ENCODE results near the gene PRSS56. TPM values are rescaled to one million over a fixed set of nuclear protein-coding genes. Genes with fewer than 3 reads are reported as not detected.
"Not testable (repeated sequence)": the region's sequence is repeated elsewhere in the genome, so short reads cannot be mapped to it uniquely, and the experiment has no call there.

The PRSS56 gene
- total RNA-seq, 1 donor from 2014 or later, result 0.15 TPM

DNA sequence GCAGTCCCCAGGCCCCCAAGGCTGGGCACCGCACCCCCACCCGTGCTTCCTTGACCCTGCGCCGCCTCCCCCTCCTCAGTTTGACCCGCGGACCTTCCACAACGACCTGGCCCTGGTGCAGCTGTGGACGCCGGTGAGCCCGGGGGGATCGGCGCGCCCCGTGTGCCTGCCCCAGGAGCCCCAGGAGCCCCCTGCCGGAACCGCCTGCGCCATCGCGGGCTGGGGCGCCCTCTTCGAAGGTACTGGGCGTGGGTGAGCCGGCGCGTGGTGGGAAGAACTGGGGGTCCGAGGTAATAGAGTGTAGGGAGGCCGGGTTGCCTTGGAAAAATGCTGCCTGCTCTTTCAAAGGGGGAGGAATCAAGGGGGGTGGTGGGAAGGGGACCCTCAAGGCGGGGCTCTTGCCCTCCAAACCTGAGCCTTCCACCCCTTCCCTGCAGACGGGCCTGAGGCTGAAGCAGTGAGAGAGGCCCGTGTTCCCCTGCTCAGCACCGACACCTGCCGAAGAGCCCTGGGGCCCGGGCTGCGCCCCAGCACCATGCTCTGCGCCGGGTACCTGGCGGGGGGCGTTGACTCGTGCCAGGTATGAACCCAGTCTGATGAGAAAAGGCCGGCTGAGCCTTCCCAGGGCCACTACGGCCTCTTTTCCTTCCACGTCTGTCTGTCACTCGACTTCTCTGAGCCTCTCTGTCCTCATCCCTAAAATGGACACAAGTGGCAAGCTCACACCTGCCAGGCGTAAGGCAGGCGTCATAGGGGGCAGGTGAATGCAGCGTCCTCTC, 2.6 kb downstream of the PRSS56 start:
- DNase-seq (no peak), ATAC-seq (no peak)
- intact Hi-C loops (cut with micrococcal nuclease), result no loop called here

DNA sequence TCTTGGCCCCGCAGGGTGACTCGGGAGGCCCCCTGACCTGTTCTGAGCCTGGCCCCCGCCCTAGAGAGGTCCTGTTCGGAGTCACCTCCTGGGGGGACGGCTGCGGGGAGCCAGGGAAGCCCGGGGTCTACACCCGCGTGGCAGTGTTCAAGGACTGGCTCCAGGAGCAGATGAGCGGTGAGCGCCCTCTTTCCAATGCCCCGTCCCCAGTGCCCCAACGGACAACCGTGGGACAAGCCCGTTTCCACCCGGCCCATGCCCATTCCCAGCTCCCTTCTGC, 3.2 kb downstream of the PRSS56 start:
- intact Hi-C loops (cut with micrococcal nuclease), result no loop called here
- DNase-seq, result no peak
- no peak for ATAC-seq

DNA sequence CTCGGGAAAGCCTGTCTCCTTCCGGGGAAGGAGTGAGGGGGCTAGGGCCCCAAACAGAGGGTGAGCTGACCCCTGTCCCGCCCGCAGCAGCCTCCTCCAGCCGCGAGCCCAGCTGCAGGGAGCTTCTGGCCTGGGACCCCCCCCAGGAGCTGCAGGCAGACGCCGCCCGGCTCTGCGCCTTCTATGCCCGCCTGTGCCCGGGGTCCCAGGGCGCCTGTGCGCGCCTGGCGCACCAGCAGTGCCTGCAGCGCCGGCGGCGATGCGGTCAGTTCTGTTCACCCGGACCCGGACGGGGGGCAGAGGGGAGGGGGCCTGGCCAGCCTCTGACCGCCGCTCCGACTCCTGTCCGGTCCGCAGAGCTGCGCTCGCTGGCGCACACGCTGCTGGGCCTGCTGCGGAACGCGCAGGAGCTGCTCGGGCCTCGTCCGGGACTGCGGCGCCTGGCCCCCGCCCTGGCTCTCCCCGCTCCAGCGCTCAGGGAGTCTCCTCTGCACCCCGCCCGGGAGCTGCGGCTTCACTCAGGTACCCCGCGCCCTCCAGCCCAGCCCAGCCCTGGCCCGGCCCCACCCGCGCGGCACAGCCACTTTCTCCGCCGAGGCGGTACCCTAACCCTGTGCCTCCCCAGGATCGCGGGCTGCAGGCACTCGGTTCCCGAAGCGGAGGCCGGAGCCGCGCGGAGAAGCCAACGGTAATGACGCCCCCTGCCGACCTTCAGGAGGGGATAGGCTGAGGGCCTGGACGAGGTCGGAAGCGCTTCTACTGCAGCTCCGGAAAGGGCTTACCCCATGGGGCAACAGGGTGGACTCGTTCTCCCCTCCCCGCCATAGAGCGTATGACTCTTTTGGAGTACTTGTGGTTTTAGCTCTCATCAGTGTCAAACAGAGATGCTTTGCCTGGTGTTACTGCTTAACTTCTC, 3.8 kb downstream of the PRSS56 start:
- ATAC-seq (peak; percentile 60), DNase-seq (peak; percentile 57)
- intact Hi-C loops (cut with micrococcal nuclease), result no loop called here

DNA sequence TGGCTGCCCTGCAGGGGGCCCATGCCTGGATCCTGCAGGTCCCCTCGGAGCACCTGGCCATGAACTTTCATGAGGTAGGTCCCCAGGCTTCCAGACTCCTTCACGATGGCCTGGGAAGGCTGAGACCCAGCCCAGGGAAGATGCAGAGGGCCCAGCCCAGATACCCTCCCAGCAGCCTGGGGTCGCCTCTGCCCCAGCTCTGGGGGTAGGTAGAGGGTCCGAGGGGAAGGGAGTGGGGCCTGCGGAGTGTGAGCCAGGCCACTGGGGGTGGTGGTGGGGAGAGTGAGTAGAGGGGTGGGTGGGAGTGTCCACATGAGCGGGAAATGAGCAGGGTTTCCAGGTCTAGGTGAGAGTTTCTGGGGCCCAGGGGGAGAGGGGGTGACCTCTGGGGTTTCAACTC, 4.6 kb downstream of the PRSS56 start:
- intact Hi-C loops (cut with micrococcal nuclease), result no loop called here
- no peak for DNase-seq
- ATAC-seq, result no peak

DNA sequence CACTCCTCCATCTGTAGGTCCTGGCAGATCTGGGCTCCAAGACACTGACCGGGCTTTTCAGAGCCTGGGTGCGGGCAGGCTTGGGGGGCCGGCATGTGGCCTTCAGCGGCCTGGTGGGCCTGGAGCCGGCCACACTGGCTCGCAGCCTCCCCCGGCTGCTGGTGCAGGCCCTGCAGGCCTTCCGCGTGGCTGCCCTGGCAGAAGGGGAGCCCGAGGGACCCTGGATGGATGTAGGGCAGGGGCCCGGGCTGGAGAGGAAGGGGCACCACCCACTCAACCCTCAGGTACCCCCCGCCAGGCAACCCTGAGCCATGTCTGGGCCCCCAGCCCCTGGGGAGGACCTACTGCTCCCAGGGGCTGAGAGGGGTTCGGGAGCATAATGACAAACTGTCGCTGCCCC, 5.0 kb downstream of the PRSS56 start:
- ATAC-seq (no peak), DNase-seq (no peak)
- intact Hi-C loops (cut with micrococcal nuclease), result no loop called here

DNA sequence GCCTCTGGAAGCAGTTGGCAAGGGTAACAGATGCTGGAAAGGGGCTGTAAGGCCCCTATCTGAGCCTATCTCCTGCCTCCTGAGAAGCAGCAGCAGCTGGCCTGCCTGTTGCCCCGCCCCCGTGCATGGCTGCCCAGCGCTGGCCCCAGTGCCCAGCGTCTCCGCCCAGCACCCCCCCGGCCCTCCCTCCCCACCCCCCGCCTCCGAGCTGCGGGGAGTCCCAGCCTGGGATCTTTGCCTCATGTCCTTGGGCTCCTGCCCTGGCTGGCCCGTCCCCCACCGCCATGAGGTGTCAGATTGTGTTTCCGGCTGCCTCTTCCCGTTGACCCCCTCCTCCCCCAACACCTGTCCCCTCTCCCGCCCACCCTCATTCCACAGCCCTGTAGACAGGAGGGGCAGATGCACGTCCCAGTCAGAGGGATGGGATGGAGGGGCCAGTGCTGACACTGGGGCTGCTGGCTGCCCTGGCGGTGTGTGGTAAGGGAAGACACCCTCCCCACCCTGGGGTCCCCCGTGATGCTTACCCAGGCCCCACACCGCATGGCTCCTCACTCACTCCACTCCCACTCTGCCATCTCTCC, 5.7 kb downstream of the PRSS56 start, which contains the start of gene CHRND:
Gene CHRND (plus strand): TSS at position 370 of the 581 bp plus-strand sequence. CDS start 56 bp downstream, at position 426.
- intact Hi-C loops (cut with micrococcal nuclease), result no loop called here

DNA sequence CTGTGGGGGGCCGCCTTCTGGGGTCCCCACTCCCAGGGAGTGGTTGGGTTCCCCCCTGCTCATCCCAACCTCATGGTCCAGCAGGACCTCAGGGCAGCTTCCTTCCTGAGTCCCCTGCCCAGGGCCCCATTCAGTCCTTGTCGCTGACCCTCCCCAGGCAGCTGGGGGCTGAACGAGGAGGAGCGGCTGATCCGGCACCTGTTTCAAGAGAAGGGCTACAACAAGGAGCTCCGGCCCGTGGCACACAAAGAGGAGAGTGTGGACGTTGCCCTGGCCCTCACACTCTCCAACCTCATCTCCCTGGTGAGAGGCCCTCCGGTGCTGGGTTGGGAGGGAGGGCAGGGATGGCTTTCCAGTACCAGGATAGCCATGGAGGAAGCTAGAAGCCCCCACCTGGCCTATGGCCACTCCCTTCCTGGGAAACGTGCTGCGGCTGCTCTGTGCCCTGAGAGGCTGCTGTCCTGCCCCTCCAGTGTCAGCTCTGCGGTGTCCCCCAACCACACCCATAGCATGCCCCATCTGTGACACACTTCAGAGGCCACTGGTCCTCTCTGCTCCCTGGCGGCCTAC, 6.3 kb downstream of the PRSS56 start:
- intact Hi-C loops (cut with micrococcal nuclease), result no loop called here
- DNase-seq (no peak), ATAC-seq (no peak)

More for the DNA sequence above, 5.7 kb downstream of the PRSS56 start, which contains the start of gene CHRND:
- DNase-seq (peak; percentile 65), ATAC-seq (peak; percentile 61)

DNA sequence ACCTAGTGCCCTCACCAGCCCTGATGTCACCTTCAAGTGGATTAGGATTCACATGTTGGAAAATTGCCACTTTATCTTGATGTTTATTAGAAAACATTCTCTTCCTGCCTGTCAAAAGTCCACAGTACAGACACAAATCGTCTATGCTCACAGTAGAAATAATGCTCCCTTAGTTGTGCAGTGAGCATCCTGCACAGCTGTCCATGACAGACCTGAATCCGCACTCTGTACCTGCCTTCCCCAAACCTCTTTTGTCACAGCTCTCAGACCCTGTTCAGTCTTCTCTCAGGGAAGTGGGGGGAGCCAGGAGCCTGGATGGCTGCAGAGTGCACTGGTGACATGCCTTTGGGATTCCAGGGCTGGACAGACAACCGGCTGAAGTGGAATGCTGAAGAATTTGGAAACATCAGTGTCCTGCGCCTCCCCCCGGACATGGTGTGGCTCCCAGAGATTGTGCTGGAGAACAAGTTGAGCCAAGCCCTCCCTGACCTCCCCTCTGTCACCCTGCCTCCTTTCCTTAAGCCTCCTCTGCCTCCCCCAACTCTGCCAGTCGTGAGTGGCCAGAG, 7.8 kb downstream of the PRSS56 start:
- ATAC-seq (no peak), DNase-seq (peak; percentile 10)
- intact Hi-C loops (cut with micrococcal nuclease), result no loop called here

DNA sequence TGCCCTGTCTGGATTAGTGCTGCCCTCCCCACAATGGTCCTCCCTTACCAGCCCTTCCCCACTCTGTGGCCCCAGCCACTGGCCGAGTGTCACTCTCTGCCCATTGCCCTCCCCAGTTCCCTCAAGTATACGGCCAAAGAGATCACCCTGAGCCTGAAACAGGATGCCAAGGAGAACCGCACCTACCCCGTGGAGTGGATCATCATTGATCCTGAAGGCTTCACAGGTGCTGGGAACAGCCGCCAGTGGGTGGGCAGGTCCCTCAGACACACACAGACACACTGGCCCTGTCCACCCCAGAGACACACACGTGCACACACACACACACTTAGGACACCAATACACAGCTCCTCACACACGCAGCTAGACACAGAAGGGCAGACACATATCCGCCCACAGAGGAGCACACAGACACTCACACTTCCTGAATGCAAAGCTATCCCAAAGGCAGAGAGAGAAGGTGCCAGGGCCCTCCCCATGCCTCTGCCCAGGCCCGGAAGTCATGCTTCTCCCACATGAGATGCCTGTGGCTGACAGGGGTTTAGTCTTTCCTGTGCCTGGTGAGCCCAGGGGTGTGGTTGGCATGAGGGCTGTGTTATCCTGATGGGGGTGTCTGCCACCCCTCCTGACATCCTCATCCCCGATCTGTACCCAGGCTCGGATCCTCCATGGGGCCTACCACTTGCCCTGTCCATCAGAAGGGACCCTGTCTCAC, 8.7 kb downstream of the PRSS56 start:
- intact Hi-C loops (cut with micrococcal nuclease), result no loop called here
- DNase-seq (peak; percentile 18), ATAC-seq (no peak)

DNA sequence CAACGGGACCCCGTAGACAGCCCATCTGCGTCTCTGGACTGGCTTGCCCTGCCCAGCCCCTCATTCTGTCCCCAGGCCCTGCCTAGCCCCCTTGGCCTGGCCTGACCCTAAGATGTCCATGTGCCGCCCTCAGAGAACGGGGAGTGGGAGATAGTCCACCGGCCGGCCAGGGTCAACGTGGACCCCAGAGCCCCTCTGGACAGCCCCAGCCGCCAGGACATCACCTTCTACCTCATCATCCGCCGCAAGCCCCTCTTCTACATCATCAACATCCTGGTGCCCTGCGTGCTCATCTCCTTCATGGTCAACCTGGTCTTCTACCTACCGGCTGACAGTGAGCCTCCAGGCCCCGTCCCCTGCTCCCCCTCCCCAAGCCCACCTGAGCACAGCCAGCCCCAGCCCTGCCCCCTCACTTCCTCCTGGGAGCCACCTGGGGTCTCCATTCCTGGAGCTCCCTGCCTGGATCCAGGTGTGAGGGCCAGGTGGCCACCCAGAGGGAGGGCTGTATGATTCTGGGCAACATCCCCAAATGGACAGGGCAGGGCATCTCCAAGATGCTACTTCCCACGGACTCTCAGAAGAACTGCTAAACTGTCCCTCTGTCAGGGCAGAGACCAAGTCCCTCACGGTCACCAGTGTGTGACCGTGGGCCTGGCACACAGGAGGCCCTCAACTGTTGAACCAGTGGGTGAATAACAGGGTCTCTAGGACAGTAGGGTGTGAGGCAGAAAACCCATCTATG, 9.8 kb downstream of the PRSS56 start:
- ATAC-seq, result no peak

DNA sequence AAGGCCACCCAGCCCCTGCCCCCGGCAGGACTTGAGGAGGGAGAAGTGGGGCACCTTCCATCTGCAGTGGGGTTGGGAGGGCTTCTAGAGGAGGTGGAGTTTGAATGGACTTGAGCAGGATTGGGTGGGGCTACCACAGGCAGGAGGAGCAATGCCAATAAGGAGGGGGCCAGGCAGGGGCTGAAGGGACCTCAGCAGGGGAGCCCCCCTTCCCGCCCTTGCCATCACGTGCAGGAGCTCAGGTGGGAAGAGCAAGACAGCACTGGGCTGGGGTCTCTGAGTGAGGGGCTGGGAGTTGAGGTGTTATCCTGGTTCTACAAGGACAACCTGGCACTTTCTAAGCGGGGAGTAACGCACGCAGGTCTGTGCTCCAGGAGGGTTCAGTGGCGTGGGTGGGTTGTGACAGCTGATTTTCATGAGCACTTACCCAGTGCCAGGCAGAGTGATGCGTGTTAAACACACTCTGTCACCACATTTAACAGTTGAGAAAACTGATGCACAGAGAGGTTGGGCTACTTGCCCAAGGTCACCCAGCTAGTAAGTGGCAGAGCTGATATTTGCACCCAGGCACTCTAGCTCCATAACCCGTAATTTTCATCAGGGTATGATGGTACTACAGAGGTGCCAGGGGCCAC, 10.6 kb downstream of the PRSS56 start:
- no peak for ATAC-seq
- DNase-seq, result peak; percentile 6
- intact Hi-C loops (cut with micrococcal nuclease), result no loop called here

More for the DNA sequence above, 9.8 kb downstream of the PRSS56 start:
- peak; percentile 23 for DNase-seq
- intact Hi-C loops (cut with micrococcal nuclease), result no loop called here

DNA sequence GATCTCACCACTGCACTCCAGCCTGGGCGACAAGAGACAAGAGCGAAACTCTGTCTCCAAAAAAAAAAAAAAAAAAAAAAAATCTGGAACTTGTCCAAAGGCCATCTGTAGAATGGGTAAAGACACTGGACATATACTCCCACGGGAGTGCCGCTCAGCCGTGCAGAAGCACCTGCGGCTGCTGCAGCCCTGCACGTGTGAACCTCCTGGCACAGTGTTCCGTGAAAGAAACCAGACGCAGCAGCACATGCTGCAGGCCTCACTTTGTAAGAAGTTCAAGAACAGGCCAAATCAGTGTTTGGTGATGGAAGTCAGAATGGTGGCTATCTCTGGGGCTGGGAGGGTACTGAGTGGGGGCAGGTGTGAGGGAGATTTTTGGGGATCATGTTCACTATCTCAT, 12.2 kb downstream of the PRSS56 start:
- peak; percentile 81 for ATAC-seq
- intact Hi-C loops (cut with micrococcal nuclease), result no loop called here

DNA sequence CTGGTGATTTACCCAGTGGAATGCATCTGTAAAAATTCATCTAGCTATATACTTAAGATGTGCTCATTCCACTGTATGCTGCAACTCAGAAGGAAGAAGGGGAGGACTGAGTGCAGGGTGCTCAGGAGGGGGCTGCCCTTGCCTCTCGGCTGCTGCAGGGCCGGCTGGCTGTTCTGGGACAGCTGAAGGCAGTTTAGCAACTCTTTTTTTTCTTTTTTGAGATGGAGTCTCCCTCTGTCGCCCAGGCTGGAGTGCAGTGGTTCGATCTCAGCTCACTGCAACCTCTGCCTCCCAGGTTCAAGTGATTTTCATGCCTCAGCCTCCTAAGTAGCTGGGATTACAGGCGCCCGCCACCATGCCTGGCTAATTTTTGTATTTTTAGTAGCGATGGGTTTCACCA, 12.6 kb downstream of the PRSS56 start:
- intact Hi-C loops (cut with micrococcal nuclease), result not testable (repeated sequence)
- ATAC-seq, result peak; percentile 6
- peak; percentile 14 for DNase-seq

More for the DNA sequence above, 12.2 kb downstream of the PRSS56 start:
- DNase-seq, result peak; percentile 65

DNA sequence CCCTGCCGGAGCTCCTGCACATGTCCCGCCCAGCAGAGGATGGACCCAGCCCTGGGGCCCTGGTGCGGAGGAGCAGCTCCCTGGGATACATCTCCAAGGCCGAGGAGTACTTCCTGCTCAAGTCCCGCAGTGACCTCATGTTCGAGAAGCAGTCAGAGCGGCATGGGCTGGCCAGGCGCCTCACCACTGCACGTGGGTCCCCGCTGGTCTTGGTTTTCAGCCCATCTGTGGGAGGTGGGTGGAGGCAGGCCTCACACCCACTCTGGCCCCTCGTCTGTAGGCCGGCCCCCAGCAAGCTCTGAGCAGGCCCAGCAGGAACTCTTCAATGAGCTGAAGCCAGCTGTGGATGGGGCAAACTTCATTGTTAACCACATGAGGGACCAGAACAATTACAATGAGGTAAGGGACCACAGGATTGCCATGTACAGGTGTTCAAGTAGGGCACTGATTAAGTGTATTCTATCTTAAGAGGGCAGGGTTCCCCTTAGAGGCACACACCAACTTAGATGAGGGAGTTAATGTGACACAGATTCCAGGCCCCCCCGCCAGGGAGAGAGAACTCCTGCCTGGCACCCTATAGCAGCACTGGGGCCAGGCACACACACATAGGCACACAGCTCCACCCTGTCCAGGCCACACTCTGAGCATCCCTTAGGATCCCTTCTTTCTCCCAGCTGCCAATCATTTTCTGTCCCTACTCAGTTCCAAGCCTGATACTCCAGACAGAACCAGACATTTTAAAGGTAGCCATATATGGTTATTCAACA, 13.9 kb downstream of the PRSS56 start:
- intact Hi-C loops (cut with micrococcal nuclease), result no loop called here
- ATAC-seq (no peak), DNase-seq (peak; percentile 28)

DNA sequence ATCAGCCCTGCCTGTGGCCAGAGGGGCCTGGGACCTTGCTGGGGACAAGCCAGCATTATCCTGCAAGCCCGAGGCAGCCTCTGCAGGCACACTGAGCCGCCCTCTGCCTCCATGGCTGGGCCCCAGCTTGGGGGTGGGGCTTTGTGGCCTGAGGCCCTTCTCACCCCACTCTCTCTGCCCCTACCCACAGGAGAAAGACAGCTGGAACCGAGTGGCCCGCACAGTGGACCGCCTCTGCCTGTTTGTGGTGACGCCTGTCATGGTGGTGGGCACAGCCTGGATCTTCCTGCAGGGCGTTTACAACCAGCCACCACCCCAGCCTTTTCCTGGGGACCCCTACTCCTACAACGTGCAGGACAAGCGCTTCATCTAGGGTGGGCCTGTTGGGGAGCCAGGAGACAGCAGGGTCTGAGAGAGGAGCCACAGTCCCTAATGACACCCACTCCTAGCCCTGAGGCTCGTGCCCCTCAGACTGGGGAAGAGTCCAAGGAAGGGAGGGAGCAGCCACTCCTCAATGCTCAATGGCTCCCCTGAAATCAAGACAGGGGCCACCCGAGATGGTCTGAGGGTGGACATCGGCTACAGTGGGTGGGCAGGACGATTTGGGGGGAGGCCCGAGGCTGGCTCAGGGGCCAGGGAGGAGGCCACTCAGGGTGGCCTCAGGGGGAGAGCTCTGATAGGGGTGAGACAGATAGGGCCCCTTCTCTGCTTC, 14.9 kb downstream of the PRSS56 start:
- intact Hi-C loops (cut with micrococcal nuclease), result no loop called here
- ATAC-seq (no peak), DNase-seq (peak; percentile 23)

All from left ventricle myocardium superior (tissue), 1 donor.